CD4-positive, alpha-beta T cell treated with Interleukin-6 at 100 ng/mL for 8 hours (primary cell): Measurements from ENCODE around the gene NOP16.

Experiments
- DNase-seq: peaks from one replicate; pipeline ENCODE4 v3.0.0-alpha.2; 2020; ENCODE audit warnings: mixed read lengths, low spot score

The NOP16 gene

GRCh38 chr5:176388444-176389134 lies at the start of gene NOP16, which contains the start of gene HIGD2A:
NOP16 (minus strand) TSS chr5:176388598; CDS start chr5:176388539, 59 bp downstream.
HIGD2A (plus strand) TSS chr5:176388751; CDS start chr5:176388820, 69 bp downstream.
- peak; percentile 99 for DNase-seq

DNA sequence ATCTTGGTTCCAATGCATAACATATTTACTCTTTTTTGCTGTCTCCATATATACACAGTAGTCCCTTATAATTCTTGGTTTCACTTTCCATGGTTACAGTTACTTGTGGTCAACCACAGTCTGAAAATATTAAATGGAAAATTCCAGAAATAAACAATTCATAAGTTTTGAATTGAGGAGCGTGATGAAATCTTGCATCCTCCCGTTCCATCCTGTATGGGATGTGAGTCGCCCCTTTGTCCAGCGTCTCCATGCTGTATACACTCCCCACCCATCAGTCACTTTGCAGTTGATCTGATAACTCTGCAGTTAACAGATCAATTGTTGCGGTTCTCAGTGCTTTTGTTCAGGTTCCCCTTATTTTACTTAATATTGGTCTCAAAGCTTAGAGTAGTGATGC lies 48.3 kb upstream of the NOP16 start:
- DNase-seq, result no peak

DNA sequence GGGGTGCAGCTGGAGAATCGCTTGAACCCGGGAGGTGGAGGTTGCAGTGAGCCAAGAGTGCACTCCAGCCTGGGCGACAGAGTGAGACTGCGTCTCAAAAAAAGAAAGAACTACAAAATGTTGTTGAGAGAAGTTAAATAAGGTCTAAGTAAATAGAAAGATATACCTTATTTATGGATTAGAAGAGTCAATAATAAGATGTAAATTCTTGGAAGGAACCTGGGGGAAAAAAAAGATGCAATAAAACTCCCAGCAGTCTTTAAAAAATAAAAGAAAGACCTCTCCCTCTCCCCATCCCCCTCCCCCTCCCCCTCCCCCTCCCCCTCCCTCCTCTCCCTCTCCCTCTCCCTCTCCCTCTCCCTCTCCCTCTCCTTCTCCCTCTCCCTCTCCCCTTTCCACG lies 44.3 kb upstream of the NOP16 start:
- DNase-seq, result no peak

- no peak for DNase-seq
Observed at GRCh38 chr5:176429972-176430371, 41.6 kb upstream of the NOP16 start.

DNA sequence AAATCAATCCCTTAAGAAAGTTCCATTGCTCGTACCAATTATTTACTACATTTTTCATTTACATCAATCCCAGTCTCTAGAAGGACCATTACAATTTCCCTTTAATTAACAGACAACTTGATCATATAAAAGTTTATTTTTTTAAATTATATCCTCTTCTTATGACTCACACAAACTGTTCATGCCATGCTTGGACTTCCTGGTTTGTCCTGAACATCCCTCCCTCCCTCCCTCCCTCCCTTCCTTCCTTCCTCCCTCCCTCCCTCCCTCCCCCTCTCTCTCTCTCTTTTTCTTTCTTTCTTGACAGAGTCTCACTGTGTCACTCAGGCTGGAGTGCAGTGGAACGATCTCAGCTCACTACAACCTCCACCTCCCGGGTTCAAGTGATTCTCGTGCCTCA lies 39.6 kb upstream of the NOP16 start:
- no peak for DNase-seq

DNA sequence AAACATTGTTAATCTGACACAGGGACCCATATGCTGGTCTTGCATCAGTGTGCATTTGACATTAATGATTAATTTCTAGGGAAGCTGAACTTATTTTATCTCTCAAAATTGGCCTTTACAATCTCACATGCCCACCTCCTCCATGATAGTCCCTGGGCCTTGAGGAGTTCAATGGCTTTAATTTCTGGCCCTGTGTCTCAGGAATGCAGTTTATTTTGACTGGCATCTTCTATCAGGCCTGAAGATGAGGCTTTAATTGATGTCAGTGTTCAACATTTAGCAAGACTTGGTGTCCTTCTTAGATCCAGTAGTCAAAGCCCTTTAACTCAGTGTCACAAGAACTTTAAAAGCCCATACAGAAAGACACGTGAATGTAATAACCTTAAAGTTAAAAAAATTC lies 38.5 kb upstream of the NOP16 start:
- DNase-seq, result no peak

GRCh38 chr5:176425791-176426190 lies 37.4 kb upstream of the NOP16 start:
- DNase-seq, result no peak

DNA sequence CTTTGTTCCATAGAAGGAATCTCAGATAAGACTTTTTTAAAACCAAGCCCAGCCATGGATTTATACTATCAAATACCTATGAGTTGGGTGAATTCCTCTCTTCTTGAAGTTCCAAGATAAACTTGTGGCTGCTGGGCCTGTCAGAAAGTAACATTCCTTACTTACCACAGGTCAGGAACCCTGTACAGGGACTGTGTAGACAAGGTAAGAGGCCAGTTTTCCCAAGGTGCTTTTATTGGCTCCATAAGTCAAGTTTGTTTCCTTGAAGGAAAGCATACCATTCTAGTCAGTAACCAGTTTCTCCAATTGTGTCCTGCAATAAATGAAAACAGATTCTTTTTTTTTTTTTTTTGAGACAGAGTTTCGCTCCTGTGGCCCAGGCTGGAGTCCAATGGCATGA lies 36.7 kb upstream of the NOP16 start:
- no peak for DNase-seq

DNA sequence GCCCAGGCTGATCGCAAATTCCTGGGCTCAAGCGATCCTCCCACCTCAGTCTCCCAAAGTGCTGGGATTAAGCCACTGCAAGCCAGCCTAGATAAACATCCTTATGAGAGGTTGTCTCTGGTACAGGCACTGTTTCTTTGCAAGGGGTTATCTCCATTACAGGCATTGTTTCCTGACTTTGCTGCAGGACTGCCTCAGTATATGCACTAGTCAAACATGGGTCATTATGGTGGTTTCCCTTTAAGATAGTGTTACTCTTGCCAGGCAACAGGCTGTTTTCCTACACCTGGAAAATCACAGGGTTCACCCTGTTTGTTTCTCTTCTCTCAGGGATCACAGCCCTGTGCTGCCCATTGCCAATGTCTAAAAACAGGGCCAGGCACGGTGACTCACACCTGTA lies 35.8 kb upstream of the NOP16 start:
- no peak for DNase-seq

- no peak for DNase-seq
Observed at GRCh38 chr5:176420972-176421544, 32.7 kb upstream of the NOP16 start.

GRCh38 chr5:176420086-176420485 lies 31.7 kb upstream of the NOP16 start:
- DNase-seq, result no peak

DNA sequence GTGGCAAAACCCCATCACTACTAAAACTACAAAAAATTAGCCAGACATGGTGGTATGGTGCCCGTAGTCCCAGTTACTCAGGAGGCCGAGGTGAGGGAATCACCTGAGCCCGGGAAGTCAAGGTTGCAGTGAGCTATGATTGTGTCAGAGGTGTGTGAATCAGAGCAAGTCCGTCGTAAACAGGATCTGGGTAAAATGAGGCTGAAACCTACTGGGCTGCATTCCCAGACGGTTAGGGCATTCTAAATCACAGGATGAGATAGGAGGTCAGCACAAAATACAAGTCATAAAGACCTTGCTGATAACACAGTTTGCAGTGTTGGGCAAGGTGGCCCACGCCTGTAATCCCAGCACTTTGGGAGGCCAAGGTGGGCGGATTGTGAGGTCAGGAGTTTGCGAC lies 29.9 kb upstream of the NOP16 start:
- no peak for DNase-seq

DNA sequence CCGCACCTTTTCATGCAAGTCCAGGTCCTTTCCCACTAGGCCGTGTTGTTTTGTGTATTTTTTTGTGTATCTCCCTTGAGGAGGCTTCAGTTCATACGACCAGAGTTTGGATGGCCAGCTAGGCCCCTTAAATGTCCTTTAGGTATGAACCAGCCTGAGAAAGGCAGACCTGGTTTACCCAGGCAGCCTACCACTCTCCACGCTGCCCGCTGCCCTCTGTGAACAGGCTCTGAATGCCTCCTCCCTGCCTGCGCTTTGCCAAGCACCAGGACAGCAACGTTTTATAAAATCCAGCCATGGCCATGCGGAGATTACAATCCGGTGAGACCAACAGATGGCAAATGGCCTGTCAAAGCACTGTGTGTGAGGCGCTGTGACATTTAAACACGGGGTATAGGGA lies 28.6 kb upstream of the NOP16 start:
- no peak for DNase-seq

GRCh38 chr5:176415952-176416924 lies 27.8 kb upstream of the NOP16 start, which contains the start of gene CLTB:
CLTB (minus strand) TSS chr5:176416539; CDS start chr5:176416363, 176 bp downstream.
- peak; percentile 89 for DNase-seq

GRCh38 chr5:176415240-176415951 lies 27.0 kb upstream of the NOP16 start:
- no peak for DNase-seq

- no peak for DNase-seq
Observed at GRCh38 chr5:176414704-176415103, 26.3 kb upstream of the NOP16 start.

GRCh38 chr5:176413709-176414191 lies 25.4 kb upstream of the NOP16 start:
- no peak for DNase-seq

DNA sequence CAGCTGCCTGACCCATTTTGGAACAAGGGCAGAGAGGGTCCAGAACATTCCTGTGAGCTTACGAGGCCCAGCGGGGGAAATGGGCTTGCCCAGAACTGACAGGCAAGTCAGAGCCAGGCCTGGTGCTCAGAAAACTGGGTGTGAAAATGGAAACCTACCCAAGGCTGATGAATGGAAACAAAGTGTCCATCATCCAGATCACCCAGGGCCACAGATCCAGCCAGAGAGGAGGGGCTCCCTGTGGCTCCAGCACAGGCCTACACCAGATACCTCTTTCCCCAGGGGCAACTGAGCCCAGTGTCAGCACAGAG lies 24.8 kb upstream of the NOP16 start:
- DNase-seq, result no peak

DNA sequence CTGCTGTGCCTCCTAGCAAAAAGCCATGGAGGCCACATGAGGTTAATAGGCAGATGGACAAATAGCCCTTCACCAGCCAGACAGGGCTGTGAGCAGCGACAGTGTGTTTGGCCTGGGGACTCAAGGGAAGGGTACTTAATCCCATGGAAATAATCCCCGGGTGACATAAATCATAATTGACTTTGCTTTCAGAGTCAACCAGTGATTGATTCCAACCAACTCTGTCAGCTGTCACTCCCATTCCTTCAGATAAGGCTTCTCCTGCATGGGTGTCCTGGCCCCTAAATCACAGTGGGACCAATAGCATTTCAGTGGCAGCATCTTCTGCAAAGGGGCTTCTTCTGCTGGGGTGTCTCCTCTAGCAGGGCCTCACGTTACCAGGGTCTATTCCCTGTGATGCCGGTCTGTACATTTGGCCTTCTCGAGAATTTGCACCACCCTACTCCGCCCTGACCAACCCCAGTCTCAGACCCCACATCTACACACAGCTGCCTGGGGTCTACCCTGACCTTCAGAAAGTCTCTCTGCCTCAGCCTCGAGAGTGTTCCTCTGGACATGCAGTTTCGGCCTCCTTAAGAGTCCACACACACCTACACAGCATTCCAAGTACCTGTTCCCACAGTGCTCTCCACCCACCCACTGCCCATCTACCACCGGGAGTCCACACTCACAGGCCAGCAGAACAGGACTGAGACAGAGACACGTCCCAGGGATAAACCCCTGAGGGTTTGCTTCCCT lies 24.3 kb upstream of the NOP16 start:
- DNase-seq, result no peak

GRCh38 chr5:176410486-176411180 lies 22.2 kb upstream of the NOP16 start:
- no peak for DNase-seq

GRCh38 chr5:176409765-176410164 lies 21.4 kb upstream of the NOP16 start:
- no peak for DNase-seq
